Right forelimb (tissue), 1 donor: ENCODE measurements around the gene AGBL5.
"Not testable (repeated sequence)": the region's sequence is repeated elsewhere in the genome, so short reads cannot be mapped to it uniquely, and the experiment has no call there.

ENCODE experiments used
- DNase-seq: peaks from one replicate; pipeline ENCODE4 v3.0.0-alpha.2; 2018

The AGBL5 gene

DNA sequence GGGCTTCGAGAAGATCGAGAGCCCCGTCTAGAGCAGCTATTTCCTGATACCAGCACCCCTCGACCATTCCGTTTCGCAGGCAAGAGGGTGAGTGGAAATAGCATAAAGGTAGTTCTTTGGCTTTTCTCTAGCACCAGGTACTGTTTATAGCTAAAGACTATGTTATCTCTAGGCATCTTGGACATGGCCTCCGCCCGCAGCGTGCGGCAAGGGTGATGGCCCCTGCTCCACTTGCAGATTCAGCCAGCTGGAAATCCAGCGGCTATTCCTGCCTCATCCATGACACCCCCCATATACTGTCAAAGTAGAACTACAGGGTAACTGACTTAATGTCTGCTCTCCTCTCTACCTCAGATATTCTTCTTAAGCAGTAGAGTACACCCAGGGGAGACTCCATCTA lies 3.3 kb downstream of the AGBL5 start:
- DNase-seq = no peak

DNA sequence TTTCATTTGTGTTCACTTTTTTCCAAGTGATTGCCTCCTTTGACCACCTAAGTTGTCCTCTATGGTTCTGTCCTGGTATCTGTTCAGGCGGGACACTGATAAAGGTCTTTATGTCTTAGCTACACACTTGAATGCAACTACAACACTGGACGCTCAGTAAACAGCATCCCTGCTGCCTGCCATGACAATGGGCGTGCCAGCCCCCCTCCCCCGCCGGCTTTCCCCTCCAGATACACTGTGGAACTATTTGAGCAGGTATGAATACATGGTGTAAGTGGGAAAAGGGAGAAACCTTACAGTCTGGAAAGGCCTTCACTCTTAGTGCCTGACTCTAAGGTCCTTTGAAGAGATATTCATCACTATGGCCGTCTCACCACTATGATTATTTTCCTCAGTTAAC lies 5.7 kb downstream of the AGBL5 start:
- no peak for DNase-seq

DNA sequence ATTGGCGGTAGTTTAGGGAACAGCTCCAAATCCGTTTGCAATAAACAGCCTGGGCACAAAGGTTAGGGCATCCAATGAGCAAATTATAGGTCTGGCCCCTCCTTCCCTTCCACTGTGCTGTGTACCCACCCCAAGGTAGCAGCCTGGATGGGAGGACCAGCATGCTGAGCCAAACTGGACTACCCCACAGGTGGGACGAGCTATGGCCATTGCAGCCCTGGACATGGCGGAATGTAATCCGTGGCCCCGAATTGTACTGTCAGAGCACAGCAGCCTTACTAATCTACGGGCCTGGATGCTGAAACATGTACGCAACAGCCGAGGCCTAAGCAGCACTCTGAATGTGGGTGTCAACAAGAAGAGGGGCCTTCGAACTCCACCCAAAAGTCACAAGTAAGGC lies 6.7 kb downstream of the AGBL5 start:
- DNase-seq = no peak

DNA sequence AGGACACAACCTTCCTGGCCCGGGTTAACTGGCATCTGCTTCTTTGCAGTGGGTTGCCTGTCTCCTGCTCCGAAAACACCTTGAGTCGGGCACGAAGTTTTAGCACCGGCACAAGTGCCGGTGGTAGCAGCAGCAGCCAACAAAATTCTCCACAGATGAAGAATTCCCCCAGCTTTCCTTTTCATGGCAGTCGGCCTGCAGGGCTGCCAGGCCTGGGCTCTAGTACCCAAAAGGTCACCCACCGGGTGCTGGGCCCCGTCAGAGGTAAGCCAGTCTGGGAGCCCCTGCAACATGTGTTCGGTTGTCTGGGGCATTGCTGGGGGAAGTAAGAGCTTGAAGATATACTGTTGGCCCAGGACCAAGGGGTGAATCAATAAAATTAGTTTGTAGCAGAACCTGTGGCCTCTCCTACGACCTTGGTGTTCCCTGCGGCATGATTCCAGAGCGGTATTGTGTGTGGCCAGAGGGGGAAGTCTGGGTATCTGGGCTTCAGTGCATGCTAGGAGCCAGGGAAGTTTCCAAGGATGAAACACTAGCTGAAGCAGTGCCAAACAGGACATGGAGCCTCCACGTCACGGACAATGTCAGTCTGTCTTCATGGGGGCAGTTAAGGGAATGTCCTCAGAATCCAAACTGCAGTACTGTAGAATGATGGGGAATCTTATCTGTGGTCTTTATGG lies 7.8 kb downstream of the AGBL5 start:
- DNase-seq = no peak

DNA sequence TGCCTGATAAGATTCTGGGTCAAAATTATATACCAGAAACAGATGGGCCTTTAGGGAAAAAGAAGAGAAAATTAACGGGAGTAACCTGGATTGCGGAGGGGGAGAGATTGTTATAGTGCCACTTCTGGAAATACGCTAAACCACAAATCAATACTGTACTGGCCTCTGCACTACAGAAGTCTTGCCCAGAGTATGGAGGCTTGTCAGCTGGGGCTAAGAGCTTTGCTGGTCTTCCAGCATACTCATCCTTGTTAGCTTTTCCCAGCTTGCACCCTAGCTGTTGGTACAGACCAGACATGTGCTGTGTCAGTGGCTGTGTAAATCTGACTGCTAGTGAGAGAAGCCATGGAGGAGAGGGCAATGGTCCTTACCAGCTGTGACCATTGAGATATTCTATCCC lies 8.9 kb downstream of the AGBL5 start:
- no peak for DNase-seq

DNA sequence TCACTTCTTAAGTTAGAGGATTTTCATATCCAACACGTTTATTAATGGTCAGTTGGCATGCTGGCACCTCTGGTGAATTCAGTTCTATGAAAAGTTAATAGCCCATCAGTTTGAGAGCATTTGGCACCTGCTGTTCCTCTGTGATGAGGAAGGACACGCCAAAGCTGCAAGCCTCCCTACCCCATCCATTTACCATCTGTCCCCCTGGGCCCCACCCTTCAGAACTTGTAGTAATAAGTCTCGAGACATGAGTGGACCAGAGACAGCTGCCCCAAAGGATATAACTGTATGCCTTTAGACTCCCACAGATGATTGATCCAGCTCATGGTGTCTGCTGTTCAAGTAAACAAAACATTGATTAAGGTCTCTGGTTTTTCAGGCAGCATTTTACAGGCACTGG lies 13.7 kb downstream of the AGBL5 start:
- DNase-seq = no peak

DNA sequence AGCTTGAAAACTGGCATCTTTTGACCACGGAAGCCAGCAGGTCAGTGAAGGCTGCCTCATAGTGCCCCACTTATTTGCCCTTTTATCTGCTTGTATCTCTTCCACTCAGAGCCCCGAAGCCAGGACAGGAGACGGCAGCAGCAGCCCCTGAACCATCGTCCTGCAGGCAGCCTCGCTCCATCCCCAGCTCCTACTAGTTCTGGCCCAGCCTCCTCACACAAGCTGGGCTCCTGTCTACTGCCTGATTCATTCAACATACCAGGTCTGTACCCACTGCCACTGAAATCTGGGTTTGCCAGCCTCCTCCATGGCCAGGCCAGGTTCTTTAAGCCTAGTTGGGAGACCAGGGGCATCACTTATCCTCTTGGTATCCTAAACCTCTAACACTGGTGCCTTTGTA lies 15.9 kb downstream of the AGBL5 start:
- peak; percentile 13 for DNase-seq

DNA sequence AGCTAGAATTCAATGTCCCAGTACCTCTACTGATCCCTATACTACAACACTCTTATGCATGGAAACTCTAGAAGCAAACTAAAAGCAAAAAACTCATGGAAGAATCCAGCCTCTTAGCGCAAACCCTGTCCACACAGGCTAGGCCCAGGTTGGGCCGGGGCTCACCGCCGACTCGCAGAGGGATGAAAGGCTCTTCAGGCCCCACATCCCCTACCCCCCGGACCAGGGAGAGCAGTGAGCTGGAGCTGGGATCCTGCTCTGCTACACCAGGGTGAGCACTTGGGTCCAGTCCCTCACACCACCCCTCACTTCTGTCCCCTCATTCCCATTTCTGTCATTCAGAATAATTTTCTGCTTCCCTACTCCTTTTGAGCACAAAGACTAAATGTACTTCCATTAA lies 18.0 kb downstream of the AGBL5 start:
- DNase-seq = peak; percentile 18

DNA sequence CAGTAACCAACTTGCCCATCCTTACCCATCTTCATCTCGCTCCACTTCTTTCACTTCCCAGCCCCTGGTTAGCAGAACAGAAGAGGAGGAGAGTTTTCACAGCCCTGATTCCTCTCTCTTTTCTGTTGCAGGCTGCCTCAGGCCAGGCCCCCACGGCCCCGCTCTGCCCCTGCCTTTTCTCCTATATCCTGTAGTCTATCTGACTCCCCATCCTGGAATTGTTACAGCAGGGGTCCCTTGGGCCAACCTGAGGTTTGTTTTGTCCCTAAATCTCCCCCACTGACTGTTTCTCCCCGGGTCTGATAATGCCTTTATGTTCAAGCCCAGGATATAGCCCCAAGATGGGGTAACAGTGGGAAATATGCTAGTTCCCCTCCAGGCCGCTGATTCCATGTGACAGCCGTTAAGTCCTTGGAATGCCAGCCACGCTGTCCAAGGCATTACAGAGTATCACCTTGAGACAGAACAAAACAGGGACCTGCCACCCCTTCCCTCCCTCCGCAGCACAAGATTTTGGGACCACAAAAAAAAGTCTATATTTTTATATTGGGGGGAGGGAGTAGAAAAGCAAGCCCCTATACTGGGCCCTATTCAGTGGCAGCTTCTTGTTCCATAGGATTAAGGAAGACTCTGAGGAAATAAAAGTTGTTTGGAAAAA lies 18.6 kb downstream of the AGBL5 start:
- no peak for DNase-seq

DNA sequence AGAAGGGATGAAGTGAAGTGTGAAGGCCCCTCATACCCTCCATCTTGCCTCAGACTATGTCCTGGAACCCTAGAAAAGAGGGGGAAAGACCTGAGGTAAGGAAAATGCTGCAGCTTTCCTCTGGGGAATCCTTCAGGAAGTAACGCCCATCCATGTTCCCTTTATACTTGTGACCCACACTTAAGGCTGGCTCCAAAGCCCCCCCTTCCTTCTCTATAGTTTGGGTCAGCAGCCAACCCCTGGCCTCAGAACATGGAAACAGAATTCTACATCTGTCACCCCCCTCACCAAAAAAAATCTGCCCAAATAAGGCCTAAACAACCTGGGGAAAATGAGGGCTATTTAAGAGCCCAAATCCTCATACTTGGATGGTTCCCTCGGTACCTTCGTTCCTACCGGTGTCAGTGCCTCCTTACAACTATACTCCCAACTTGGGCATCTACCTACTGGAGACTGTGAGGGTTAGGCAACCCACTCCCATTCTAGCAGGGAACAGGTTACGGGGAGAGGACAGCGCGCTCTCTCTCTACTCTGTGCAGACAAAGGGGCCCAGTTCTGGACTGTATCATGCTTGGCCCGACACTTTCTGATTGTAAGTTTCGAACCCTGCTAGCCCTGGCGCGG lies 19.3 kb downstream of the AGBL5 start:
- no peak for DNase-seq

DNA sequence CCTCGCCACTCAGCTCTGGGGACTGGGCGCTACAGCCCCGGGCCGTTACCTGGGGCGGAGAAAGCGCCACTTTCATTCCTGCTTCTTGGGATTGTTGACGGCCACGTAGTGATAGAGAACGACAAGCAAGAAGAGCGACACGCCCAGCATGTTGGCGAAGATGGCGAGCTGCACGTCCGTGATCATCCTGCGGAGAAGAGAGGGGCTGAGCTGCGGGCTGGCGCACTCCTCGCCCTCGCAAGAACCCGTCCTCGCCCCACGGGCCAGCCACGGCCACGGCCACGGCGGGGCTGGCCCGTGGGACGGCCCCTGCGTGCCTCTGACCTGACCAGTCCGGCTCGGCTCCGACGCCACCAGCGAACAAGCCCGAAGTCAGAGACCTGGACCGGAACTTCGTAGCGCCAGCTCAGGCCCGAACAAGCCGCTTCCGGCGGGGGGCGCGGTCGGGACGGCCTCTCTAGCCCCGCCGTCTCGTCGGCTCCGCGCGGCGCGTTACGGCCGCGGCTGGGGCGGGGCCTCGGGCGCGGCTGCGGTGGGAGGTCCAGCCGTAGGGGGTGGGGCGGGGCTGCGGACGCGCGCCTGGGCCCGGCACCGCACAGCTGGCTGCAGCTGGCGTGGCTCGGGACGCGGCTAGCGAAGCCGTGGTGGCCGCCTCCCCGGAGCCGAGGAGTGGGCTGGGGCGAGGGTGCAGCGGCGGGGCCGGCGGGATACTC lies 20.0 kb downstream of the AGBL5 start, which contains the start of gene OST4:
TSS of gene OST4 (minus strand) at position 378 of the 713 bp plus-strand sequence.
- peak; percentile 95 for DNase-seq

DNA sequence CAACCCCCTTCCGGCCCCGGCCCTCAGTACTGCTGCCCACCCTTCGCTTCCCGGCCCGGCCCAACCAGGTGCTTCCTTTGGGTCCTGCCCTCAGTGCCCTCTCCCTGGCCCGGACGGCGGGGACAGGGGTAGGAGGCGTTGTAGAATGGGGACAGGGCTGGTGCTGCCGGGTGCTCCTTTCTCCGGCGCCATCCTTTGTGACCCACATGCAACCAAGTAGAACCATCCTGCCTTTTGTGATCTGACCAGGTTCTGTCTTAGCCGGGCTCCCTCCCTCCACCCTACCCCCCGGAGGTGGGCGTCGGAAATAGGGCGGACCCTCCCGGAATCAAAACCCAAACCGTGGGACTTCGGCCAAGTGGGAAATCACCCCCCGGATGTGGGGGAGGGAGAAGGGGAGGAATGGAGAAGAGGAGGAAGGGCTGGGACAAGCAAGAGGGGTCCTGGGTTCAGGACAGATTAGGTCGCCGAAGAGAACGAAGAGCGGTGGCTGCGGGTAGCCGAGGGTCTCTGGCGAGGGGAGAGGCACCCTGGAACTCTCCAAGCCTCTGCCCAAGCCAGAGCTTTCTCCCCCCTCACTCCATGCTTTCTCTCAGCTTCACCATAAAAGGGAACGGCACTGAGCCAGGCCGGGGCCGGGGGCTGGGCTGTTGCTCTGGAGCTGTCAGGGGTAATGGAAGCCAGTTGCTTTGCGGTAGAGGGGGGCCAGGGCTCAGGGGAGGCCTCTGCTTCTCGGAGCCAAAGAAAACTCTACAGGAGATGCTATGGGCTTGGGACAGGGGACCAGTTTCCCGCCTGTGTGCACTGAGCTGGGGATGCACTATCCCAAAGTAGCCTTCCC lies 20.7 kb downstream of the AGBL5 start:
- DNase-seq = peak; percentile 91

DNA sequence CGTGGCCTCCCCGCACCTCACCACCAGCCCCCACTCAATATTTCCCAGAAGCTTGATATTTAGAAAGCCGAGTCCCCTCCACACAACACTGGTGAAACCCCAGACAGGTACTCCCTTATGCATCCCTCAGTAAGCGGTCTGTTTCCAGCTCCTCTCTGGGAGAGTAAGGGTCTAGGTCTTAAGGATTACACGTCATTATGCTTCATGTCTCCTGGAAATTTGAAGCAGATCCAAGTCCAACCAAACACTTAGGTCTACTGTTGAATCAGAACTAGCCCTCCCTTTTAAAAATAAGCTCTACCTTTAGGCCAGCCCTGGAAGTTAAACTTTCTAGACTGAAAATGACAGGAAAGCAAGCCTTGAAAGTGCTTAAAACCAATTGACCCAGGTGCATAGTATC lies 21.5 kb downstream of the AGBL5 start:
- no peak for DNase-seq

DNA sequence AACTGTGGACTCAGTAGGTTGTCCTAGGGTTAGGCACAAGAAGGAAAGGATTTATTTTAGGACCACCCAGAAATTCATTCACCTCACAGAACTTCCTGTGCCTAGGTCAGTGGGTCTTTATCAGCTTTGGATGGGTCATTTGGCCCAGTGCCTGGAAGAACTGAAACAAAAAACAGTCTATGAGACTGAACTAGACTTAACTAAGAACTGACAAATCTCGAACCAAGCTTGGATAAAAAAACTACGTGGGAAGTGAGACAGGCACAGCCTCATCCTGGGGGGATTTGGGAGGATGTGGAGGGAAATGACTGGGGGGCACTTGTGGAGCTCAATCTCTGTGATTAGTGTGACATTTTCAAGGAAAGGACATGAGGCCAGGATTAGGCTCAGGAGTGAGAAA lies 22.3 kb downstream of the AGBL5 start:
- no peak for DNase-seq

DNA sequence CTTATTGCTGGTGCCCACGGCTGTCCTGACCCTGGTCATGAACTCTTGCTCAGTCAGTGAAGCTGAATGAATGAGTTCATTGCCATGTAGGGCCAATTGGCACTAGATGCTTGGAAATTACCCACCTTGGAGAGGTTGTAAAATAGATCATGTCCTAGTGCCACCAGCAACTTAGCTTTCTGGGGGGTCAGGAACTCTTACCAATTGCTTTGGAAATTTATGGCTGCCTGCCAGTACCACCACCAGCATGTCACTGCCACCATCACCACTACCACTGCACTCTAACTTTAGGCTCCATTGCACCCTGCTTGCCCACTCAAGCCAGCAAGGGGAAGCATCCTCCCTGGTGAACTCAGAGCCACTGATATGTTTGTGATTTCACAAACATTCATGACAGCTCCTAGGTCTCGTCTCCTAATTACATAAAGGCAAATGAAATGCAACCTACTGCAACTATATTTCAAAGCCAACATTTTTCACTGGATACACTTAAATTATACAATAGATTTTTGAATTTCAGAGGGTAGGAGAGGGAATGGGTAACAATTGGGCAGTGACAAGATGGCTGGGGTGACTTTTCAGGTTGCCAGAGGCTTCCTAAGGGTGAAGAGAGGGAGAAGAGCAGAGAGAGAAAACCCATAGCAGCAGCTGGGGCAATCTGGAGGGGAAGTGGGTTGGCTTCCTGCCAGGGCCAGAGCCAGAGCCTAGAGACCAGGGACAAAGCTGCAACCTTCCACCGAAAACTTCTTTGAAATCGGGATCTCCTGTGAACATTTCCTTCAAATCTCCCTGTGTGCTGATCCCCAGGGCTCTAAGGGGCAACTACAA lies 23.5 kb downstream of the AGBL5 start:
- peak; percentile 64 for DNase-seq

DNA sequence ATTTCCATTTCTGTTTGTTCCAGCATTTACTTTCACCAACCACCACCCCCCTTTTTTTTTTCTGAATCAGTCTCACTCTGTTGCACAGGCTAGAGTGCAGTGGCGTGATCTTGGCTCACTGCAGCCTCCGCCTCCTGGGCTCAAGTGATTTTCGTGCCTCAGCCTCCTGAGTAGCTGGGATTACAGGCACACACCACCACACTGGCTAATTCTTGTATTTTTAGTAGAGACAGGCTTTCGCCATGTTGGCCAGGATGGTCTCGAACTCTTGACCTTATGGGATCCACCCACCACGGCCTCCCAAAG lies 24.1 kb downstream of the AGBL5 start:
- not testable (repeated sequence) for DNase-seq

DNA sequence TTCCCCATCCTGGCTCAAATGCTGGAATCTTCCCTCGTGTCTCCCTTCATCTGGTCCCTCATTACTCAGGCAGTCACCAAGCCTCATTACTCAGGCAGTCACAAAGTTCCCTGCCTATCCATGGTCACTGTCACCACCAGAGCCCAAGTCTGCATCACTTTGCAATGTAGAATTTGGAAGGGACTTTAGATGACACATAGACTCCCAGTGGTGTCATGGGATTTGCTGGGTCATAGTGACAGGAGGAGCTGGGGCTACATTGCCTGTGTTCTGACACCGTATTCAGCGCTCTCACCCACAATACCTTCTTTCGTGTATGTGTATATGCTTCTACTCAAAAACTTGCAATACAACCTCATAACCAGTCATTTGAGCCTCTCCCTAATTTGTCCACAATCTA lies 24.9 kb downstream of the AGBL5 start:
- no peak for DNase-seq

DNA sequence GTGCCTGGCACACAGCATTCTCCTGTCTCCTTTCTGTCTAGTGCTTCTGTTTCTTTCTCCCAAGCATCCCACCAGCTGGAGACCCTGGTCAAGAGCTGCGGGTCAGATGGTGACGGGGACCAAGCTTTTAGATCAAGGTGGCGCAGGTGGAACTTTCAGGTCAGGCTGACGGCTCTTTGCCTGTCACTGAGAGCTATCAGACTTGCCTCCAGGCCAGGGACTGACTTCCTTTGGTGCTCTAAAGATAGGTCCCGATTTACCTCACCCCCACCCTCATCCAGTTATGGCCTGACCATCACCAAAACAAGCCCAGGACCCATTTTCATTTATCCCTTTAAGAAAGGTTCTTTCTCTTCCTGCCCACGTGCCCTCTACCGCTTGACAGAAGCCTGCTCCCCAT lies 25.8 kb downstream of the AGBL5 start:
- DNase-seq = no peak

DNA sequence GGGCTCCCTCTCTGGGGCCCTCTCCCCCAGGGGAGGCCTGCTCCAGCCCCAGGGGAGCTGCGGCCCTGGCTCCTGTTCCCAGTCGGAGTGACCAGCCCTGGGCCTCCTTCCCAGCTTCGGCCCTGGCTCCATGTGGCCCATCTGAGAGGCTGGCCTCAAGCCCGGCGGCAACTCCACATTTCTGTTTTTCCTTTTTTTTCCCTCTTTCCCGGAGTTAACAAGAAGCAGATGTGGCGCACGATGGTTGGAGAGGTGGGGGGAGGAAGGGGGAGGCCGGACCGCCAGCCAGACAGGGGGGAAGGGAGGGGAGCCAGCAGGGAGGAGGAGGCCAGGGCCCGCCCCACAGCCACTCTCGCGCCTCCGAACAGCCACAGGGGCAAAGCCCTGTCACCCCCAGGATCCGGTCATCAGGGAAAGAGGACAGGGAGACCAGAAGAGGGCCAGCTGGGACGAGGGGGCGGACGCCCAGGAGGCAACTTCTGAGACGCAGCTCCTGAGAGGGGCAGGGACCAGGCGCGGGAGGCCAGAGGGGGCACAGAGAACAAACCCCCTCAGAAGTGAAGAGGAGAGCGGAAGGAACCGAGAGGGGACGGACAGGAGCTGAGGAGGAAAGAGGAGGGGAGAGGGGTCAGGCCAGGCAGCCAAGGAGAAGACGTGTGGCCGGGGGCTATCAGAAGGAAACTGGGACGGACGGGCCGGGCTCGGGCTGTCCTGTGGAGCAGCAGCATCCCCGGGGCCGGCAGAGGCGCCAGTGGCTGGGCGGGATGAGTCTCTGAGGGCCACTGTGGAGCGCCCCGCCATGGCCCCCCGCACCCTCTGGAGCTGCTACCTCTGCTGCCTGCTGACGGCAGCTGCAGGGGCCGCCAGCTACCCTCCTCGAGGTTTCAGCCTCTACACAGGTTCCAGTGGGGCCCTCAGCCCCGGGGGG lies 27.1 kb downstream of the AGBL5 start, which contains the start of gene EMILIN1:
TSS of gene EMILIN1 (plus strand) at position 349 of the 928 bp plus-strand sequence. CDS start at position 800, 451 bp downstream.
- peak; percentile 93 for DNase-seq
